ENCODE data around the gene SLC25A2.
"Not testable (repeated sequence)": the region's sequence is repeated elsewhere in the genome, so short reads cannot be mapped to it uniquely, and the experiment has no call there.

DNA sequence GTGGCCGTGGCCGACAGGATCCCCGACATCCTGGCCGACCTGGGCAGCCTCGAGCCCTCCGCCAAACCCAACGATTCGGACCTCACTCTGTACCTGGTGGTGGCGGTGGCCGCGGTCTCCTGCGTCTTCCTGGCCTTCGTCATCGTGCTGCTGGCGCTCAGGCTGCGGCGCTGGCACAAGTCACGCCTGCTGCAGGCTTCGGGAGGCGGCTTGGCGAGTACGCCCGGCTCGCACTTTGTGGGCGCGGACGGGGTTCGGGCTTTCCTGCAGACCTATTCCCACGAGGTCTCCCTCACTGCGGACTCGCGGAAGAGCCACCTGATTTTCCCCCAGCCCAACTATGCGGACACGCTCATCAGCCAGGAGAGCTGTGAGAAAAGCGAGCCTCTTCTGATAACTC, 42.2 kb upstream of the SLC25A2 start:
- TF ChIP-seq, protein P1, sequence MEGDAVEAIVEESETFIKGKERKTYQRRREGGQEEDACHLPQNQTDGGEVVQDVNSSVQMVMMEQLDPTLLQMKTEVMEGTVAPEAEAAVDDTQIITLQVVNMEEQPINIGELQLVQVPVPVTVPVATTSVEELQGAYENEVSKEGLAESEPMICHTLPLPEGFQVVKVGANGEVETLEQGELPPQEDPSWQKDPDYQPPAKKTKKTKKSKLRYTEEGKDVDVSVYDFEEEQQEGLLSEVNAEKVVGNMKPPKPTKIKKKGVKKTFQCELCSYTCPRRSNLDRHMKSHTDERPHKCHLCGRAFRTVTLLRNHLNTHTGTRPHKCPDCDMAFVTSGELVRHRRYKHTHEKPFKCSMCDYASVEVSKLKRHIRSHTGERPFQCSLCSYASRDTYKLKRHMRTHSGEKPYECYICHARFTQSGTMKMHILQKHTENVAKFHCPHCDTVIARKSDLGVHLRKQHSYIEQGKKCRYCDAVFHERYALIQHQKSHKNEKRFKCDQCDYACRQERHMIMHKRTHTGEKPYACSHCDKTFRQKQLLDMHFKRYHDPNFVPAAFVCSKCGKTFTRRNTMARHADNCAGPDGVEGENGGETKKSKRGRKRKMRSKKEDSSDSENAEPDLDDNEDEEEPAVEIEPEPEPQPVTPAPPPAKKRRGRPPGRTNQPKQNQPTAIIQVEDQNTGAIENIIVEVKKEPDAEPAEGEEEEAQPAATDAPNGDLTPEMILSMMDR (IDR thresholded peaks at IDR 0.05; ENCODE audit: low read length): not testable (repeated sequence)
- TF ChIP-seq EZH2 (IDR thresholded peaks at IDR 0.05; ENCODE audit: borderline replicate concordance, low read length): not testable (repeated sequence)
